KOPT-K1 (cell line): ENCODE results near the gene GRK6.

Experiments
- H3K27ac ChIP-seq: fragments of 200-600 bp; sonication (generic); 2 replicates; pipeline ENCODE4 v1.5.1; 2016; ENCODE audit warnings: antibody characterized with exemption, mild to moderate bottlenecking, low read depth, low read length; ENCODE audit not compliant: poor library complexity, severe bottlenecking
- H3K36me3 ChIP-seq: fragments of 200-600 bp; sonication (generic); 2 replicates; pipeline ENCODE4 v1.5.1; 2017; ENCODE audit warnings: antibody characterized with exemption, mild to moderate bottlenecking, low read length, moderate library complexity; ENCODE audit not compliant: insufficient read depth
- H3K9me3 ChIP-seq: fragments of 200-600 bp; sonication (generic); 2 replicates; pipeline ENCODE4 v1.5.1; 2017; ENCODE audit warnings: antibody characterized with exemption, low read length, mild to moderate bottlenecking; ENCODE audit not compliant: insufficient read depth, poor library complexity, severe bottlenecking

The GRK6 gene

DNA sequence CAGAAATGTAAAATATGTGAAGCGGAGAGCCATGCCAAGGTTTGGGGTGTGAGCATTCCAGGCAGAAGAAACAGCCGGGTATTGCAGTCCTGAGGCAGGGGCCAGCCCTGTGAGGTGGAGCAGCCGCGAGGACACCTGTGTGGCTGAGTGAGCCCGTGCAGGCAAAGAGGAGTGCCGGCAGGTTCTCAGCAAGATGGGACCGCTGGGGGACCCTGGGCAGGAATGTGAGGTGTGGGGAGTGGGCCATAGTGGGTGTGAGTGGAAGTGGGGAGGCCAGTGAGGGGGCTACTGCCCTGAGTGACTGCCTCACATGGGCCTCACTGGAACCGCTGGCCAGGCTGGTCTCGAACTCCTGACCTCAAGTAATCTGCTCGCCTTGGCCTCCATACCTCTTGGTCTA is 12.0 kb downstream of the GRK6 start:
- H3K9me3 ChIP-seq: no peaks in the 10 kb centered on the region
- H3K36me3 ChIP-seq: peaks cover 100% of the 10 kb centered on the region
- H3K27ac ChIP-seq: no peak overlapping the region

- Histone ChIP-seq H3K9me3 (no peaks in the 10 kb centered on the region), H3K36me3 (peaks cover 92% of the 10 kb centered on the region), H3K27ac (no peak overlapping the region)
Observed at GRCh38 chr5:177439518-177440053, 13.1 kb downstream of the GRK6 start.

DNA sequence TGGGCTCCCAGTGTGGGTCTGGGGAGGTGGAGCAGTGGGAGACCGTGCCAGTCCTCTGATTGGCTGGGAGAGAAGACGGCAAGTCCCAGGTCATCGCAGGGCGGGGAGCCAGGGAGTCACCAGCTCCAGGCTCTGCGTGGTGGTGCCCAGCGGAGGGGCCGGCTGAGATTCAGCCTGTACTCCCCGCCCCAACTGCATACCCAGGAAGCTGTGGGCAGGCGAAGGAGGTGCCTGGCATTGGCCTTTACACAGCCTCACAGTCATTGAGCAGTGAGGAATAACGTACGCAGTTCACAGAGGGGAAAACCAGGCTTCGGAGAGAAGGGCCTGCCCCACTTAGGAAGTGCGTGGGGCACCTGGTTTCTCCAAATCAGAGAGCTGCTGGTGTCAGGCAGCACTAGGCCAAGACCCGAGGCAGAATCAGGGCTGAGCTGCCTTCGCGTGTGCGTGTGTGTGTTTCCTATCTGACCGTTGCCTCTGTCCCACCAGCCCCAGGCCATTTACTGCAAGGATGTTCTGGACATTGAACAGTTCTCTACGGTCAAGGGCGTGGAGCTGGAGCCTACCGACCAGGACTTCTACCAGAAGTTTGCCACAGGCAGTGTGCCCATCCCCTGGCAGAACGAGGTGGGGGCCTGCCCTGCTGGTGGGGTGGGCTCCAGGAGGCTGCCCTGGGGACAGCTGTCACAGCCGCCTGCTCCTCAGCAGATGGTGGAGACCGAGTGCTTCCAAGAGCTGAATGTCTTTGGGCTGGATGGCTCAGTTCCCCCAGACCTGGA is 13.9 kb downstream of the GRK6 start:
- H3K9me3 ChIP-seq: no peaks in the 10 kb centered on the region
- H3K36me3 ChIP-seq: peaks cover 84% of the 10 kb centered on the region
- H3K27ac ChIP-seq: no peak overlapping the region

DNA sequence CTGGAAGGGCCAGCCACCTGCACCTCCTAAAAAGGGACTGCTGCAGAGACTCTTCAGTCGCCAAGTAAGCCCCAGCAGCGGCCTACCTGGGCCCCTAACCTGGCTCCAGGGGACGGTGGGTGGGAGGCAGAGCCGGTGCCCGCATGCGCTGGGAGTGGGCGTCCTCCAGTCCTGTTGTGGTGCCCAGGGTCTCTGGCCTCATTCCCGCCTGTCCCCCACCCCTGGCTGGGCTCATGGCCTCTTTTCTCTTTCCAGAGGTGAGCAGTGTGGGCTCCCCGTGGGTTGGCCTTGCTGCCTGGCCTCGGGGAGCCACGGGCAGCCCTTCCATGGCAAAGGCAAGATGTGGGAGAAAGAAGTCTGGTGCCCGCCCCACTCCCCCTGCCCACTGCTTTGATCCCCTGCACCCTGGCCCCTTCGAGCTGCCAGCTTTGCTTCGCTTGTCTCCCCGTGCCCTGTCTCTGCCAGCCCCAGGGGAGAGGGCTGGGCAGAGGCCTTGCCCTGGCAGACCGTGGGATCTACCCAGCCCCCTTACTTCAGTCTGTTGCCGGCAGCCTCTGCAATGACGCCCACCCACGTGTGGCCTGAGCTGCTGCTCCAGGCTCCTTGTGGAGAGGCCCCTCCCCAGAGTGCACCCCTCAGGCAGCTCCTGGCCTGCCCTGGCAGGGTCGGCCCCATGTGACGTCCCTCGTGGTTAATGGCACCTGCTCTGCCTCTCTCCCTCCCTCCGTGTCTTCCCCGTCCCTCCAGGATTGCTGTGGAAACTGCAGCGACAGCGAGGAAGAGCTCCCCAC is 14.7 kb downstream of the GRK6 start:
- Histone ChIP-seq H3K9me3 (no peaks in the 10 kb centered on the region), H3K36me3 (peaks cover 76% of the 10 kb centered on the region), H3K27ac (no peak overlapping the region)

GRCh38 chr5:177442066-177442826 is 15.8 kb downstream of the GRK6 start:
- Histone ChIP-seq H3K27ac (no peak overlapping the region), H3K9me3 (no peaks in the 10 kb centered on the region), H3K36me3 (peaks cover 66% of the 10 kb centered on the region)

DNA sequence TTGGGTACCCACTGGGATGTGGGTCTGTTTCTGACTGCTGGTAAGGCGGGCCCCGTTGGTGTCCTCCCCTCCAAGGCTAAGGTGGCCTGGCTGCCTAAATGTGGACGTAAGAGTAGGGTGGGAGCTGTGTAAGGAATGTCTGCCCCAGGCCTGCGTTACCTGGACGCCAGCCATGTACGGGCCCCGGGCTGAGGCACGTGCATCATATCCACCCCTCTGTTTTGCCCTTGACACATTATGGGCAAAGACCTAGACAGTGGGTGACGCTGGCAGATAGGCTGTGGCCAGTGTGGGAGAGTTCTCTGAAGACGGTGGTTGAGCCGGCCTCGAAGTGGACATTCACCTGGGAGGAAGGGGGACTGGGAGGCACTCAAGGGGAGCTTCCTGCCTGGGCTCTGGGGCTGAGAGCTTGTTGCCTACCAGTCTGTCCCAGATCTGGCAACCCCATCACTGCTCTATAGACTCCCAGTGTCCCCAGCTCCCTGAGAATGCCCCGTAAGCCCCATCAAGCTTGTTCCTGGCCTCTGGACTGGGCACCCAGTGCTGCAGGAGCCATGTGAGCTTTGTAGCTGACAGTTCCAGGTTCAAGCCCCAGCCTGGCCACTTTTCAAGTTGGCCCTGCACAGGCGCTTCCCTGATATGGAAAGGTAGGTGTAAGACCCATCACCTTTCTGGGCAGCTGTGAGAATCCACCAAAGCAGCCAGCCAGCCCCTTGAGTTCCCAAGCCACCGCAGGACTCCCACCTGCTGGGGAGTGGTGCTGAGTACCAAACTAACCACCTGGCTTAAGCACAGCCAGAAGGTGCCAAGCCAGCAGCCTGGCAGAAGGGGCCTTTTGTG is 16.9 kb downstream of the GRK6 start:
- Histone ChIP-seq H3K36me3 (peaks cover 54% of the 10 kb centered on the region), H3K27ac (no peak overlapping the region), H3K9me3 (no peaks in the 10 kb centered on the region)

GRCh38 chr5:177444106-177445051 is 17.9 kb downstream of the GRK6 start:
- no peaks in the 10 kb centered on the region for H3K9me3 ChIP-seq
- H3K27ac ChIP-seq: no peak overlapping the region
- peaks cover 44% of the 10 kb centered on the region; the same call in 1 of the 2 replicates for H3K36me3 ChIP-seq

DNA sequence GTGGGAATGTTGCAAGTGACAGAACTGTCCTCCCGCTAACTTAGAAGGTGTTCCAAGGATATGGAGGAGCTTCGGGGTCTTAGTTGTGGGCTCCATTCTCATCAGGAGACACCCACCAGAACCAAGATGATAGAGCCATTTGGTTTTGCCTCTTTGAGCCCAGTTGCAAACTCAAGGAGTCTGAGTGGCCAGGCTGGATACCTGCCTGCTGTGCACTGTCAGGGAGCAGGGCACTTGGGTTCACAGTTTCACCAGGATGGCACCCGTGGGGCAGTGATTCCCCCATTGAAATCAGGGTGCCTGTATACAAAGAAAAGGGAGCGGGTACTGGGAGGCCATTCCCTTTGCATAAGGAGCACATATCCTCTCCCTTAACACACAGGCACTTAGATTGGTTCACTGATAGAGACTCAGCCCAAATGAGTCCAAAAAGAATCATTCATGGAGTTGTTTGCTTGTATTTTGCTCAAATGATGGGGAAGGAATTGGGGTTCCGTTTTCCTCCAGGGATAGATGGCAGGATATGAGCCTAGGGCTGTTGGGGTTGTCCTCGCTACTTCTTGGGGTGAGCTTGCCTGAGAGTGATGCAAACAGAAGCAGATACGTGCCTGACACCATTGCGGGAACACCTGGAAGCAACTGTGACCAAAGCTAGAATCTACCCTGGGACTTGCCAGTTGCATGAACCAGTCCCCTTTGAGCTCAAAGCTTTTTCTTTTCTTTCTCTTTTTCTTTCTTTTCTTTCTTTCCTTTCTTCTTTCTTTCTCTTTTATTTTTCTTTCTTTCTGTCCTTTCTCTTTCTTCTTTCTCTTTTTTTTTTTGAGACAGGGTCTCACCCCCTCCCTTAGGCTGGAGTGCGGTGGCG is 18.8 kb downstream of the GRK6 start:
- peaks cover 36% of the 10 kb centered on the region; the same call in 1 of the 2 replicates for H3K36me3 ChIP-seq
- H3K27ac ChIP-seq: no peak overlapping the region
- H3K9me3 ChIP-seq: no peaks in the 10 kb centered on the region

- peak overlapping the region; percentile 53 for H3K27ac ChIP-seq
- H3K9me3 ChIP-seq: no peaks in the 10 kb centered on the region
- peaks cover 30% of the 10 kb centered on the region; the same call in 1 of the 2 replicates for H3K36me3 ChIP-seq
Observed at GRCh38 chr5:177445917-177446199, 19.4 kb downstream of the GRK6 start.

- no peaks in the 10 kb centered on the region for H3K9me3 ChIP-seq
- peak within 1 kb of the TSS; percentile 53 for H3K27ac ChIP-seq
- H3K36me3 ChIP-seq: peaks cover 24% of the 10 kb centered on the region; the same call in 1 of the 2 replicates
Observed at GRCh38 chr5:177446200-177447065, 20.0 kb downstream of the GRK6 start, which contains the start of gene PRR7. PRR7 (plus strand) TSS chr5:177446814; CDS start chr5:177455068, 8,254 bp downstream.

- H3K9me3 ChIP-seq: no peaks in the 10 kb centered on the region
- H3K27ac ChIP-seq: peak overlapping the region; percentile 53
- H3K36me3 ChIP-seq: peaks cover 17% of the 10 kb centered on the region; the same call in 1 of the 2 replicates
Observed at GRCh38 chr5:177447066-177447610, 20.7 kb downstream of the GRK6 start.
